Left renal cortex interstitium (tissue), 4 donors: ENCODE data around the gene KHNYN. TPM values are rescaled to one million over a fixed set of nuclear protein-coding genes. Genes with fewer than 3 reads are reported as not detected.

Source experiments
- DNase-seq, 4 donors: peaks; one replicate each; pipeline ENCODE4 v3.0.0-alpha.2; 2013; ENCODE audit warnings: low read depth in 4 of 4, low spot score in 2 of 4, missing footprints in 1 of 4
- polyA plus RNA-seq, 4 donors: library from polyadenylated mRNA; unstranded; fragments of 120-200 nt; gene quantifications; one replicate each; pipeline ENCODE4 v1.2.1, GENCODE V29; 2013; ENCODE audit not compliant: insufficient read length in 4 of 4

The KHNYN gene
- polyA plus RNA-seq, 4 donors = 39.5 to 53.7 (median 46.6) TPM

- DNase-seq = no peak
Observed at GRCh38 chr14:24399999-24400718, 29.6 kb upstream of the KHNYN start.

- DNase-seq = no peak
Observed at GRCh38 chr14:24401810-24402702, 27.7 kb upstream of the KHNYN start.

- no peak for DNase-seq
Observed at GRCh38 chr14:24403294-24403998, 26.3 kb upstream of the KHNYN start.

GRCh38 chr14:24404814-24405213 lies 24.9 kb upstream of the KHNYN start:
- no peak for DNase-seq

- no peak for DNase-seq
Observed at GRCh38 chr14:24406416-24406815, 23.3 kb upstream of the KHNYN start.

GRCh38 chr14:24407608-24408325 lies 22.0 kb upstream of the KHNYN start:
- DNase-seq = no peak

GRCh38 chr14:24408764-24409163 lies 21.0 kb upstream of the KHNYN start:
- DNase-seq = no peak

- no peak for DNase-seq
Observed at GRCh38 chr14:24409192-24409591, 20.6 kb upstream of the KHNYN start.

- DNase-seq = no peak
Observed at GRCh38 chr14:24409956-24410355, 19.8 kb upstream of the KHNYN start.

- DNase-seq = no peak
Observed at GRCh38 chr14:24411443-24412389, 18.0 kb upstream of the KHNYN start.

- DNase-seq = no peak
Observed at GRCh38 chr14:24414077-24414476, 15.7 kb upstream of the KHNYN start.

GRCh38 chr14:24414732-24415420 lies 14.9 kb upstream of the KHNYN start:
- DNase-seq = no peak

GRCh38 chr14:24415421-24416253 lies 14.1 kb upstream of the KHNYN start:
- DNase-seq = no peak

- no peak for DNase-seq
Observed at GRCh38 chr14:24416254-24416931, 13.4 kb upstream of the KHNYN start.

GRCh38 chr14:24416932-24417619 lies 12.7 kb upstream of the KHNYN start:
- no peak for DNase-seq

GRCh38 chr14:24417832-24418491 lies 11.8 kb upstream of the KHNYN start:
- no peak for DNase-seq
